Liver (tissue), 3 donors: Measurements from ENCODE around the gene GGNBP2.

Experiments used
- EGR1 ChIP-seq, 2 donors: IDR thresholded peaks; 2 replicates each; pipeline ENCODE4 v1.6.1; 2016 to 2018; ENCODE audit warnings: antibody characterized with exemption in 2 of 2, low read depth in 2 of 2
- TF ChIP-seq, protein P1 (sequence below): IDR thresholded peaks from 2 replicates; pipeline ENCODE4 v1.6.1; 2016; ENCODE audit warnings: antibody characterized with exemption
- TF ChIP-seq, protein P2 (sequence below): fragments of 150-350 bp; IDR thresholded peaks from 2 replicates; pipeline ENCODE4 v1.5.1; 2017; ENCODE audit warnings: improper control_type of control experiment, low read depth, low read length; ENCODE audit not compliant: missing input control
- TF ChIP-seq, protein P3 (sequence below): IDR thresholded peaks from 2 replicates; pipeline ENCODE4 v1.6.1; 2016; ENCODE audit warnings: antibody characterized with exemption
- TF ChIP-seq, protein P4 (sequence below): IDR thresholded peaks from 2 replicates; pipeline ENCODE4 v1.6.1; 2016; ENCODE audit warnings: antibody characterized with exemption, mild to moderate bottlenecking
- donor health status: healthy.
- donor health status: healthy.

DNA sequence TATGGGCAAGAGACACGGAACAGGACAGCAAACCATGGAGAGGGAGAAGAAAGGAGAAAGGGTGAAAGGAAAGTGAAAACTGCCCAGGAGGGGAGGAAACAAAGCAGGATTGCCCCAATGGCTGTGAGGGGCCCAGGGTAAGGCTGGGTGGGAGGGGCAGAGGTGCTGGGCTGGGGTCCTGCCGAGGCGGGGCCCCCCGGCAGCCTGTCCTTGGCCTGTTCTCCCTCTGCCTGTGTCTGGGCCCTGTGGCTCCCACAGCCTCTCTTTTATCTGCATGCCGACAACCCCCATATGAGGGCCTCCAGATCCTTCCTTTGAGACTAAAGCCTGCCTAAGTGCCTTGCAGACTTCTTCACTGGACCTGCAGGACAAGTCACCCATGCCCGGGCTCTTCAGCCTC lies 42.8 kb upstream of the GGNBP2 start:
- TF ChIP-seq, protein P1, sequence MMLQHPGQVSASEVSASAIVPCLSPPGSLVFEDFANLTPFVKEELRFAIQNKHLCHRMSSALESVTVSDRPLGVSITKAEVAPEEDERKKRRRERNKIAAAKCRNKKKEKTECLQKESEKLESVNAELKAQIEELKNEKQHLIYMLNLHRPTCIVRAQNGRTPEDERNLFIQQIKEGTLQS = no peak
- TF ChIP-seq, protein P2, sequence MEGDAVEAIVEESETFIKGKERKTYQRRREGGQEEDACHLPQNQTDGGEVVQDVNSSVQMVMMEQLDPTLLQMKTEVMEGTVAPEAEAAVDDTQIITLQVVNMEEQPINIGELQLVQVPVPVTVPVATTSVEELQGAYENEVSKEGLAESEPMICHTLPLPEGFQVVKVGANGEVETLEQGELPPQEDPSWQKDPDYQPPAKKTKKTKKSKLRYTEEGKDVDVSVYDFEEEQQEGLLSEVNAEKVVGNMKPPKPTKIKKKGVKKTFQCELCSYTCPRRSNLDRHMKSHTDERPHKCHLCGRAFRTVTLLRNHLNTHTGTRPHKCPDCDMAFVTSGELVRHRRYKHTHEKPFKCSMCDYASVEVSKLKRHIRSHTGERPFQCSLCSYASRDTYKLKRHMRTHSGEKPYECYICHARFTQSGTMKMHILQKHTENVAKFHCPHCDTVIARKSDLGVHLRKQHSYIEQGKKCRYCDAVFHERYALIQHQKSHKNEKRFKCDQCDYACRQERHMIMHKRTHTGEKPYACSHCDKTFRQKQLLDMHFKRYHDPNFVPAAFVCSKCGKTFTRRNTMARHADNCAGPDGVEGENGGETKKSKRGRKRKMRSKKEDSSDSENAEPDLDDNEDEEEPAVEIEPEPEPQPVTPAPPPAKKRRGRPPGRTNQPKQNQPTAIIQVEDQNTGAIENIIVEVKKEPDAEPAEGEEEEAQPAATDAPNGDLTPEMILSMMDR = no peak
- TF ChIP-seq, protein P3, sequence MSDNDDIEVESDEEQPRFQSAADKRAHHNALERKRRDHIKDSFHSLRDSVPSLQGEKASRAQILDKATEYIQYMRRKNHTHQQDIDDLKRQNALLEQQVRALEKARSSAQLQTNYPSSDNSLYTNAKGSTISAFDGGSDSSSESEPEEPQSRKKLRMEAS = no peak
- no peak for TF ChIP-seq EGR1 (IDR thresholded peaks at IDR 0.05; ENCODE audit: low read depth in 2 of 2)
- TF ChIP-seq, protein P4, sequence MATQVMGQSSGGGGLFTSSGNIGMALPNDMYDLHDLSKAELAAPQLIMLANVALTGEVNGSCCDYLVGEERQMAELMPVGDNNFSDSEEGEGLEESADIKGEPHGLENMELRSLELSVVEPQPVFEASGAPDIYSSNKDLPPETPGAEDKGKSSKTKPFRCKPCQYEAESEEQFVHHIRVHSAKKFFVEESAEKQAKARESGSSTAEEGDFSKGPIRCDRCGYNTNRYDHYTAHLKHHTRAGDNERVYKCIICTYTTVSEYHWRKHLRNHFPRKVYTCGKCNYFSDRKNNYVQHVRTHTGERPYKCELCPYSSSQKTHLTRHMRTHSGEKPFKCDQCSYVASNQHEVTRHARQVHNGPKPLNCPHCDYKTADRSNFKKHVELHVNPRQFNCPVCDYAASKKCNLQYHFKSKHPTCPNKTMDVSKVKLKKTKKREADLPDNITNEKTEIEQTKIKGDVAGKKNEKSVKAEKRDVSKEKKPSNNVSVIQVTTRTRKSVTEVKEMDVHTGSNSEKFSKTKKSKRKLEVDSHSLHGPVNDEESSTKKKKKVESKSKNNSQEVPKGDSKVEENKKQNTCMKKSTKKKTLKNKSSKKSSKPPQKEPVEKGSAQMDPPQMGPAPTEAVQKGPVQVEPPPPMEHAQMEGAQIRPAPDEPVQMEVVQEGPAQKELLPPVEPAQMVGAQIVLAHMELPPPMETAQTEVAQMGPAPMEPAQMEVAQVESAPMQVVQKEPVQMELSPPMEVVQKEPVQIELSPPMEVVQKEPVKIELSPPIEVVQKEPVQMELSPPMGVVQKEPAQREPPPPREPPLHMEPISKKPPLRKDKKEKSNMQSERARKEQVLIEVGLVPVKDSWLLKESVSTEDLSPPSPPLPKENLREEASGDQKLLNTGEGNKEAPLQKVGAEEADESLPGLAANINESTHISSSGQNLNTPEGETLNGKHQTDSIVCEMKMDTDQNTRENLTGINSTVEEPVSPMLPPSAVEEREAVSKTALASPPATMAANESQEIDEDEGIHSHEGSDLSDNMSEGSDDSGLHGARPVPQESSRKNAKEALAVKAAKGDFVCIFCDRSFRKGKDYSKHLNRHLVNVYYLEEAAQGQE = no peak
